GM21526 (cell line): Measurements from ENCODE around the gene ARID1B.

ENCODE experiments used
- ATAC-seq: cut with Tn5 transposase; IDR thresholded peaks from one replicate; pipeline ENCODE4 v1.9.1; 2021; ENCODE audit warnings: moderate library complexity; ENCODE audit not compliant: unreplicated experiment, low FRiP score

The ARID1B gene

DNA sequence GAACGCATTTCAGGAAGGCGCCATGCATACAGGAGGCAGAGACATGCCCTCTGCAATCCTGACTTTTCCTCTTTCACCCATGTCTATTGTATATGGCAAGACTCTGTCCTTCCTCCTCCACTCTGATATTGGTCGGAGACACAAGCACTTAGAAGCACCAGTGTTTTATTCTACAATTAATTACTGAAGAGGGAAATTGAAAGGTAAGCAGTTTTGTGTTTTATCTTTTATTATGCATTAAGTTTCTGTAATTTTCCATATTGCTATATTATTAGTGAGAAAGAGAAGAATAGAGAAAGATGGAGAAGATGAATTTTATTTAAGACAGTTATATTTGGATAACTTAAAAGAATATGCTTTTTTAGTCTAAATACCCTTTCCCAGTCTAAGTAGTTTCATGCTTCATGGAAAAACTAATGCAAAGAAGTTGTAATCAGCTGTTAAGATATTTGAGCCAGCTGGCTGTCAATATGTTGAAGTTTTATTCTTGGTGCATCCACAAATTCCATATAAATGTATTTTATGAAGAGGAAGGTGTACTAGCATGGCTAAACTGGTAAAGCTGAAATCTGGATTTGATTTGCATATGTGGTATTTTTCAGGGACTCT, 13.6 kb downstream of the ARID1B start:
- no peak for ATAC-seq

DNA sequence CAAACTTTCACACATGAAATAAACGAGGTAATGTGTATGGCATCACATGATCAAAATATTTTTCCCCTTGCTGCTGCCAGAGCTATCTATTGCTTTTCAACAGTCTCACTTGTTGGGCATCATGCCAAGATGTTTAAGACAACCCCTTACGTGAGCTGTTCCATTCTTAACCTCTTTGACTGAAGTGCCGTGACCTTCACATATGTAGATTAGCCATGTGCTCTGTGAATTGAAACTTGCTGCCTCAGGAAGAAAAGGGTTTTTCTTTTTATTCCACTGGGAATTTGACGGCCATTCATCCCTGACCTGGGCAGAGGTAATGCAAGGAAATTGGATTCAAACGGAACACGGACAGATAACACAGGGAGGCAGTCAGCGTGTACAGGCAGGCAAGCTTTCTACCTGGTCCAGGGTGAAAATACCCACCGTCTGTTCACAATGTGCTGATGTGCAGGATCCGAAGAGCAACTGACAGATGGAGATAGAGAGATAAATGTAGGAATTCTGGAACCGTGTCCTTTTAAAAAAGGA, 14.2 kb downstream of the ARID1B start:
- peak; percentile 38 for ATAC-seq

DNA sequence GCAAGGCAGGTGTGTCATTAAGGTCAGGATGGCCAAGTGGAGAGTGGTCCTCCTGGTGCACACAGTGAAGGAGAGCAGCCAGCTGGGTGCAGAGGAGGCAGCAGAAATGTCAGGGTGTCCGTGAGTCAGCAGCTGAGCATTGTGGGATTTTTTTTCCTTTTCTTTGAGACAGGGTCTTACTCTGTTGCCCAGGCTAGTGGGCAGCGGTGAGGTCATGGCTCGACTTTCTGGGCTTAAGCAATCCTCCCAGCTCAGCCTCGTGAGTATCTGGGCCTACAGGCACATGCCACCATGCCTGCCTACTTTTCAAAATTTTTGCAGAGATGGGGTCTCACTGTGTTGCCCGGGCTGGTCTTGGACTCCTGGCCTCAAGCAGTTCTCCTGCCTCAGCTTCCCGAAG, 16.0 kb downstream of the ARID1B start:
- ATAC-seq = no peak

DNA sequence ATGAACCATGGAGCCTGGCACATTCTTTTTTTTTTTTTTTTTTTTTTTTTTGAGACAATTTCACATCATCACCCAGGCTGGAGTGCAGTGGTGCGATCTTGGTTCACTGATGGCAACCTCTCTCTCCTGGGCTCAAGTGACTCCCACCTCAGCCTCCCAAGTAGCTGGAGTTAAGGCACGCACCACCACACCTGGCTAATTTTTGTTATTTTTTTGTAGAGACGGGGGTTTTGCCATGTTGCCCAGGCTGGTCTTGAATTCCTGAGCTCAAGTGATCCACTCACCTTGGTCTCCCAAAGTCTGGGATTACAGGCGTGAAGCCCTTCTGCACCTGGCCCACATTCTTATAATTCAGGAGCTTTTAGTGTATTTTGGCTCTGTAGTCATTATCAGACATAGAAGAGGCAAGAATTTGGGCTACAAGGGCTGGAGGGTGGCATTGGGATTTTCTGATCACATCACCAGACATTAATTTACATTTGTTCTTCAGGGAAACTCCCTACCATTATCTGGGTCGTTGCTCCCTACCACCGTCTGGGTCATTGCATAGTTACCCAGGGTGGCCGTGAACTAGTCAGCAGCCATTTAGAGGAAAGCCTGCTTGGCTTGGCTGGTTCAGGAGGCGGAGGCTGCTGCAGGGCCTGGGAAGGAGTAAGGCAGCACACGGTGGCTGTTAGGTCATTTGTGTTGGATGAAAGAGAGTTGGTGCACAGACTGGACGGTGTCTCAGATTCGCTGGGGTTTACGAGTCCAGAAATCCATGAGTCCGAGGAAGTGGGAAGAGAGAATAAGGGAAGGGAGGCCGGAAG, 17.6 kb downstream of the ARID1B start:
- ATAC-seq = no peak

DNA sequence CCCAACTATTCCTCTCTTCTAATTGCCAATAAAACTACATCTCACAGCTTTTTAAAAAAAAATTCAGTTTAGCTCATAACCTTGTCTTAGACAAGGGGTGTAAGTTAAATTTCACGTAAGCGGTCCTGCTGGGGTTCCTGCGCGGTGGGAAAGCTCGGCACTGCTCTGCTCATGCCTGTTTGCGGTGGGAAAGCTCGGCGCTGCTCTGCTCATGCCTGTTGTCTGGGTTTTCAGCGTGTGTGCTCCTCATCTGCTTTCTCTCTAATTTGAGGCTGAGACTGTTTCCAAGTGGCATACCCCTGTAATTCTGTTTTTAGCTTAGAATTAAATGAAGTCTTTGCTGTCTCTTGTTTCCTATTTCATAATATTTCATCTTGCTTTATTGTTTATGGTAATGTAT, 18.6 kb downstream of the ARID1B start:
- no peak for ATAC-seq

DNA sequence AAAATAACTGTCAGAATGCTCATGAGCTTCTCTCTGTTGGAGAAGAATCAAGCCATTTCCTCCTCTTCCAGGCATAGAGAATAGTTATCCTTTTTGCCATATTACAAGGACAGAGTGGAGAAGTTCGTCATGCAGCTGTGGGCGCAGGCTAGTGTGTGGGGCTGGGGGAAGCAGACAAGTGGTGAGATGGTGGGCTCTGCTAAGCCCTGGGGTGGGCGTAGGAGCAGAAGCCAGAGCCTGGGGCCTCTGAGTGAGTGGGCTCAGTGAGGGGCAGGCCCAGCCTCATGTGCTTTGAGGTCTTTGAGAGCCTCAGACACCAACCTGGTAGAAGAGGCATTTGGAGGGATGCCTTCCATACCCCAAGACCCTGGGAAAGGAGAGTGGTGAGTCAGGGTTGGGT, 19.4 kb downstream of the ARID1B start:
- ATAC-seq = no peak

DNA sequence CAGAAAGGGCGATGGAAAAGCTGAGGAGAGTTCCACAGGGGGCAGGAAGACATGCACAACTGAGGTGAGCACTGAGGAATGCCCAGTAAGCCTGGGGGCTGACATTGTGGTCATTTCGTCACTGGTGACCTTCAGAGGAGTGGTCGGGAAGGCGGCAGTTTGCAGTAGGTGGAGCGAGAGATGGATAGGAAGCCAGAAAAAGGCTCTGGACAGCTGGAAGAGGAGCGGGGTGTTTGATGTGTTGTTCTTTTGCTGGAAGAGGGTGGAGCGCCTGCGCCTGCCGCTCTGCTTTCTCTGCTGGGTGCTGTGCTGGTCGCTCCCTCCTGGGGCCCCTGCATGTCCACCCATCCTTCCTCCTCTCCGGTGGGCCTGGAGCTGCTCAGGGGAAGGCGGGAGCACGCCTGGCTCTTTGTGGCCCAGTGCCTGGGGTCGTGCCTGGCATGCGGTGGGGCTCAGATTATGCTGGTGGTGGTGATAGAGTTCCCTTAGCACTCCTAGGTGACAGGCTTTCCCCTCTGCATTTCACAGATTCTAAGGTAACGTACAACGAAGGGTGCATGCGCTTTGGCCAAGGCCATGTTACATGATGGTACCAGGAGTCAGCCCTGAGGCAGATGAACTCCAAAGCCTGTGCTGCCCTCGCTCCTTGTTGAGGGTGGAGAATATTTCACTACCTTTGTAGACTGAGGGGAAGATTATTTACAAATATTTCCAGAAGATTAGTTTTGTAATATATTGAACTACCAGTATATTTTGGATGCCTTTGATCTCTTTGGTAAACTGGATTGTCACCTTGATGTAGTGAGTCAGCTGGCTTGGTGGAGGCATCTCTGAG, 20.9 kb downstream of the ARID1B start:
- ATAC-seq = no peak

DNA sequence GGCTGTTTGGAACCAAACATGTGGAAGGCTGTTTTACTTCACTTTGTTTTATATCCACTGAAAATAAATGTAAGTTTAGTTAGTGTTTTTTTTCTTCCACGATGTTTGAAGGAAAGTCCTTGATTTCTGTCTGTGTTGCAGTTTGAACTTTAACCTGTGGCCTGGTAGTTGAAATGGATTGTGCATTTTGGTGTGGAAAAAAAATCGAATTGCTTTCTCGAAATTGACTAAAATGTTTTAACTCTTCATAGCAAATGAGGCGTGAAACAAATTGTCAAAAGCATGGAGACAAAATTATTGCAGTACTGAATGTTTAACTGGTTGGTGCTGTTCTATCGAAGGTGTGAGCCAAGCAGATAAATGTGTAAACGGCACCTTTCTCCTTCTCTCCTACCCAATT, 24.5 kb downstream of the ARID1B start:
- ATAC-seq = no peak

DNA sequence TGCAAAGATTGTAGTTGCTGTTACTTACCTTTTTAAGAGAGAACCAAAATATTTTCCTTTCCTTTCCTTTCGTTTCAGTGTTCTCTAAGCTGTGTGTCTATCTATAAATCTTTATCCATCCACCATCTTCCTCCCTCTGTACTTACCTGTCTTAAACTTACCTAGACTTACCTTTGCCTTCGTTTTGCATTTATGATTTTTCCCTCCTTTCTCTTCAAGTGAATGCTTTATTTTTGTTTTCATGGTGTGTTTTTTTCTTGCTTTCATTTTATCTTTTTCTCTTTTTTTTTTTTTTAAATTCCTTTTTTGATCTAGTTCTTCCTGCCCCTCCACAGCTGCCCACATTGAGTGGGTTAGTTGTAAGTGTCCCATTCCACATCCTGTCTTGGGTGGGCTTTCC, 26.2 kb downstream of the ARID1B start:
- no peak for ATAC-seq

DNA sequence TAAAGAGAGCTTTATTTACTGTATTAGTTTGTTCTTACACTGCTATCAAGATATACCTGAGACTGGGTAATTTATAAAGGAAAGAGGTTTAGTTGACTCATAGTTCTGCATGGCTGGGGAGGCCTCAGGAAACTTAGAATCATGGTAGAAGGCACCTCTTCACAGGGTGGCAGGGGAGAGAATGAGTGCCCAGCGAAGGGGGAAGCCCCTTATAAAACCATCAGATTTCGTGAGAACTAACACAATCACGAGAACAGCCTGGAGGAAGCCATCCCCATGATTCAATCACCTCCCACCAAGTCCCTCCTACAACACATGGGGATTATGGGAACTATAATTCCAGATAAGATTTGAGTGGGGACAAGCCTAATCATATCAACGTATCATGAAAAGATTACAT, 27.2 kb downstream of the ARID1B start:
- ATAC-seq = no peak

DNA sequence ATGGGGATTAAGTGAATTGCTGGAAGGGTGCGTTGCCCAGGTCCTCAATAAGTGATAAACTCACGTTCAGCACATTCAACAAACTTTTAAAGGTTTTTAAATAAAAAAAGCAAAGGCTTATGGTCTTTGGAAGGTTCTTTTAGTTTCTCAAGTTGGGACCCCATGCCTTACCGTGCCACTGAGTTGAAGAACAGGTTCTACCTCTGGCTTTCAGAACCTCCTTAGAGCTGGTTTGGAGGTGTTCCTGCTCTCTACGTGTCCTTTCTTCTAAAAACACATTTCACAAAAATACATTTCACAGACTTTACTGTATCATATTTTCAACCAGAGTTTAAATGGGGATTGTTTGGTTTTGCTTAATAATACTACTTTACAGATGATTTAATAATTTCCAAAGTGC, 29.0 kb downstream of the ARID1B start:
- ATAC-seq = no peak

DNA sequence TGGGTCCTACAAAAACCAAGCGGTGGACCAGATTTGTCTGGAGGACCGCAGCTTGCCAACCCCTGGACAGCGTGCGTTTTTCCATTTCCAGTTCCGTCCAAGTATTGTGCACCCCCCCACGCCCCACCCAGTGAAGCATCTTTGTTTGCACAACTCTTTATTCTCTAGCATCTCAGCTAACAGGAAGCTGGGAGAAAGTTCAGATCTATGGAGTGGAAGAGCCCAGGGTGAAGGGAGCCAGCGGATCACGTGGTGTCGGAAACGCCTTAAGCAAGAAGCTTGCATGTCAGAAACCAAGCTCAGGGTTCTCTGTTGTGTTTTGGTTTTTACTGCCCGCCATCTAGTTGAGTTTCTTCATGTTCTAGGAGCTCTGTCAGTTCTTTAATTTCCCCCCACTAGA, 29.9 kb downstream of the ARID1B start:
- ATAC-seq = no peak

DNA sequence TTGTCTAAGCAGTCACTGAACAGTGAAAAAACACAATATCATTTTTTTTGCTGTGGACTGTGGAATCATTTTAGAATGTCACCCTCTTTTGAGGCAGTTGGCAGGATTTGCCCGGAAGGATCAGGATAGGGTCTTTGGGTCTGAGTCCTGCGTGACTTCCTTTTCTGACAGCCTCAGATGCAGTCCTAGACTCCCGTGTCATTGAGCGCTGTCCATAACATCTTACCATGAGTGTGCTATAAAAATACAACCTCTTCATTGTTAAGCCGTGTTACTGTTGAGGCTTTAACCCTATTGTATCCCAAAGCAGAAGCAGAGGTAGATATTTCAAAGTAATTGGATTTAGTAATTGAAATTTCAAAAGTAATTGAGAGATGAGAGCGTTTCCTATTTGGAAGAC, 30.6 kb downstream of the ARID1B start:
- no peak for ATAC-seq

DNA sequence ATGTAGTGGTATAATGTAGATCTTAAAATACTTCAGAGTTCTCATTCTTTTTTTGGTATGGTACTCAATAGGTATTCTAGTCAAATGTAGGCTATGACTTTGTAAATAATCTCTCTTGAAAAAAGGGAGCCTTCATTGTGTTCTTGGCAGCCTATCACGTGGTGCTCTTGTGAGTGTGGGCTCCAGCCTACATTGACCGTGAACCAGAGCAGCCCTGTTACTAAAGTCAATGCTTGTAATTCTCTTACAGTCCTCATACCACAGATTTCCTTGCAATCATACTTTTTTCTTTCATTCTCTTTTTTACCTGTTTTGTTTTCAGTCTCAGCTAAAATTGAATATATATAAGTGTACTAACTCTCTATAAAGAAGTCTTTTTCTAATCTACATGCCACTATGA, 31.1 kb downstream of the ARID1B start:
- ATAC-seq = no peak

DNA sequence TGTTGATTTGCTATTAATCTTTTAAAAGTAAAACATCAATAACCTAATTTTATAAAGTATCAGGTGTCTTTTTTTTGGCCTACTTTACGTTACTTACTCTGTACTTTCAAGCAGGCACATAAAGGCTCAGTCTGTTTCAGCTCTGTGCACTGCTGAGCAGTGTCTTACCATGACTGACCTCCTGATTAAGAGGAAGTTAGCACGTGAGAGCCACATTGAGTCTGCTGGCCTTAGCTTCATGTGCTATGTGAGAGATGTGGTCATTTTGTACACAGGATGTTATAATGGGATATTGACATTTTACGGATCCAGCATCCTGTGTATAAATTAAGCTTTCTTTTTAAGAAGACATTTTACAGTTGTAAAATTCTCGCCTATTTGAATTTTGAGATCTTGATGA, 31.9 kb downstream of the ARID1B start:
- ATAC-seq = peak; percentile 67

DNA sequence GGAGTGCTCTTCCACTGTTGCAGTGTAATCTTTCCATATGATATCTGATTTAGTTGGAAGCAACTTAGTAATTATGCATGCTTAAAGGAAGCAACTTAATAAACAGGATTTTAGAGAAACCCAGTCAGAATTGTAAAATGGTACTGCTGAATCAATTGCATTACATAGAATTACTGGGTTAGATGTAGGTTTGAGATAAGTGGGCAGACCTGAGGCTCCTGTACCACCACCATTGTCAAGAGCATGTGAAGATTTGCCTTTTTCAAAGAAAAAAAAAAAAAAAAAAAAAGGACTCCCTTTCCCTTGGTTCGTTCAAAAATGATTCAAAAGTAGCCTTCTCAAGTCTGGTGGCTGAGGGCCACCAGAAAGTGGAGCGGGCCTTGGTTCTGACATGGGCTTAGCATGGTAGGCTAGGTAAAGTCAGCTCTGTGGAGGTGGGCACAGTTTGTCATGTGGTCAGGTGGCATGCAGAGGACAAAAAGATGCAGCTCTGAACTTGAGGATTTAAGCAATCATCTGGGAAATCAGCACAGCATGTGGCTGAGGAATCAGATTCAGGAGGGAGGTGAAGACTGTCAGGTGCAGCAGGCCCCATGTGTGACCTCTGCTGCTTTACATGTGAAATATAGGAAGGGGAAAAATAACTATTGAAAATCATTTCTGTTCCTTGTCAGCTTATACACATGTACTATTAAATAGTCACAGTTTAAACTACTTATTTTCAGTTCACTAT, 32.4 kb downstream of the ARID1B start:
- ATAC-seq = no peak

DNA sequence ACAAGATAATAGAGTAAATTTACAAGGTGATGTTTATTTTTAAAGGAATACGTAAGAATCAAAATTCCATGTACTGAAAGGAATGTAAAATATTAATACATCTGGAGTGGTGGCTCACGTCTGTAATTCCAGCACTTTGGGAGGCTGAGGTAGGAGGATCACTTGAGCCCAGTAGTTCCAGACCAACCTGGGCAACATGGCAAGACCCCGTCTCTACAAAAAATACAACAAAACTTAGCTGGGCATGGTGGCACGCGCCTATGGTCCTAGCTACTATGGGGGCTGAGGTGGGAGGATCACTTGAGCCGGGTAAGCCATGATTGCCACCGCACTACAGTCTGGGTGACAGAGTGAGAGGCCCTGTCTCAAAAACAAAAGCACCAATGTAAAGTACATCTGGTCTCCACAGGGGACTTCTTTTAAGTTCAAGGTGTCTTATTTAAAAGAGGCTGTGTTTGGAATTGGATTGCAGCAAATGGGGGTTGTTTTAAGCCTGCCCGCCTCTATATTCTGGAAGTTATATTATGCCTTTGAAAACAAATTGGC, 36.9 kb downstream of the ARID1B start:
- no peak for ATAC-seq

DNA sequence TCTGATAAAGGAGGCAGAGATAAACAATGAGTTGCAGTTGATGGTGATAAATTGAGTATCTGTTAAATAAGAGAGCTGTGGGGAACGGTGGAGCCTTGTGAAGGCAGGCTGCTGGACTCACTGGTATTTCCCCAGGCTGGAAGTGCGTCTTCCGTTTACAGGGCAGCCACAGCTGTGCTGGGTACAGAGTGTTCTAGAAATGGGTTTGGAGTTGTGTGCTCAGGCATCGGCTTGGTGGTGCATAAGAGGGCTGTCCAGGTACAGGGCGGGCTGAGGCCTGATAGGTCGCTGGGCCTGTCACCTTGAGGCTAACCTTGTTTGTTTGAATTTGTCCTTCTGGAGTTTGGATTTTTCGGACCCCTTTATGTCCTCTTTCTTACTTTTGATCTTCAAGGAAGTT, 39.3 kb downstream of the ARID1B start:
- no peak for ATAC-seq

DNA sequence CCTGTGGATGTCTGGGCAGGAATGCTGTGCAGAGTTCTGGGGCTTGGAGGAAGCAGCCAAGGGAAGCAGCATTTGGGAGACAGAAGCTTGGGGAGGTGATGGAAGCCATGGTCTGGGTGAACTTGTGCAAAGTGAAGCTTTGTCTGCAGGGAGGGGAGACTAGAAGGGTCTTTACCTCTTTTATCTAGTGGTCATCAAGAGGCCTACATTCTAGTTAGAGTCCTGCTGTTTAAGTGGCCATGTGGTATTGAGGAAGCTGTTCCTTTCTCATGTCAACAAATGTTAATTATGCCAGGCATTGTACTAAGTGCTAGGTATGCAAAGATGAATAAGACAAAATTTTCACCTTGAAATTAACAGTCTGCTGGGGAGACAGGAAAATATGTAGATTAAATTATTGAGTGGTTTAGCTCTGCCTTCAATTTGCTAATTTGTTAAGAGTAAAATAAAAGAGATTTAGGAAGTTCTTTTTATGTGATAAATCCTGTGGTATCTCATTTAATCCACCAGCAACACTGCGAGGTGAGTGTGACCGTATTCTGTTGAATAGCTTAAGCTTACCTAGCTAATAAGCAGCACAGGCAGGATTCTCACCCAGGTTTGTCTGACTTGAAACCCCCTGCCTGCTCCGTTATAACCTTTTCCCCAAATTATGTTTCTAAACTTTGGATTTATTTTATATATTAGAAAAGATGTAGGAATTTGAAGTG, 43.1 kb downstream of the ARID1B start:
- ATAC-seq = no peak

DNA sequence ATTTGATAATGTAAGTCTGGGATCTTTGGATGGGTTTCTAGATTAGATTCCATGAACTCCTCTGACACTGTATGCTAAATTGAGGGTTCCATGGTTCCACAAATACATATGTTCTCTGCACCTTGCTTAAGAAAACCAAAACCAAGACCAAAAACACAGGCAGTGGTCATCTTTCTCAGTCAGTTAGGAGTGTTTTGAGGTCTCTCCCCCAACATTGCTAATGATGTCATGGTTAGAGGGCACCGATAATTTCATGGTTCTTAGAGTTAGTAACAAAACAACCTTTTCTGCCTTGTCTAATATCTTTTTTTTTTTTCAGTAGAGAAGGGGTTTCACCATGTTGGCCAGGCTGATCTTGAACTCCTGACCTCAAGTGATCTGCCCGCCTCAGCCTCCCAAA, 44.5 kb downstream of the ARID1B start:
- ATAC-seq = no peak
